Caco-2 (cell line): ENCODE measurements around the gene BRINP1. TPM values are rescaled to one million over a fixed set of nuclear protein-coding genes. Genes with fewer than 3 reads are reported as not detected.

ENCODE experiments used
- BruUV-seq: library from RNA; stranded (reverse); fragments of 400-500 nt; replicated peaks from 2 replicates; lab custom pipeline; 2021; lab: Mats Ljungman, UMichigan
- CTCF ChIA-PET: fragments of 300-600 bp; sonication (Branson Sonifier 250); formaldehyde crosslinking; loops from one replicate; lab custom pipeline; 2022; ENCODE audit warnings: antibody characterized with exemption; lab: Charles Lee
- POLR2A ChIA-PET: fragments of 300-600 bp; sonication (Branson Sonifier 250); formaldehyde crosslinking; loops from one replicate; lab custom pipeline; 2022; ENCODE audit warnings: antibody characterized with exemption; lab: Charles Lee
- DNase-seq, 2 experiments: peaks; one replicate each; pipeline versions ENCODE4 v3.0.0 to v3.0.0-alpha.2; 2020 to 2022
- H3K27me3 ChIP-seq: replicated peaks from 2 replicates; pipeline ENCODE4 v1.6.0; 2011; ENCODE audit warnings: low read length; ENCODE audit not compliant: control insufficient read depth, insufficient read depth
- H3K36me3 ChIP-seq: 2 replicates; pipeline ENCODE4 v1.5.1; 2011; ENCODE audit warnings: low read length; ENCODE audit not compliant: control insufficient read depth, insufficient read depth
- H3K4me1 ChIP-seq: fragments of 250-450 bp; sonication (Bioruptor Pico); 2 replicates; pipeline ENCODE4 v1.5.1; 2020; ENCODE audit warnings: mild to moderate bottlenecking
- H3K4me3 ChIP-seq: 2 replicates; pipeline ENCODE4 v1.5.1; 2011; ENCODE audit warnings: low read depth, mild to moderate bottlenecking, control low read depth, low read length
- H3K9me3 ChIP-seq: fragments of 250-450 bp; sonication (Bioruptor Pico); 2 replicates; pipeline ENCODE4 v1.5.1; 2020; ENCODE audit warnings: mild to moderate bottlenecking, moderate library complexity
- H3K27ac Mint-ChIP-seq: one replicate; pipeline ENCODE4 v1.8.0; 2022; ENCODE audit warnings: mixed read lengths; ENCODE audit not compliant: unreplicated experiment
- H3K27me3 Mint-ChIP-seq: one replicate; pipeline ENCODE4 v1.8.0; 2022; ENCODE audit warnings: mixed read lengths; ENCODE audit not compliant: insufficient read depth, unreplicated experiment
- H3K36me3 Mint-ChIP-seq: one replicate; pipeline ENCODE4 v1.8.0; 2022; ENCODE audit warnings: mild to moderate bottlenecking, mixed read lengths; ENCODE audit not compliant: insufficient read depth, unreplicated experiment
- H3K4me1 Mint-ChIP-seq: one replicate; pipeline ENCODE4 v1.8.0; 2022; ENCODE audit warnings: low read depth, mixed read lengths; ENCODE audit not compliant: unreplicated experiment
- H3K4me3 Mint-ChIP-seq: one replicate; pipeline ENCODE4 v1.8.0; 2022; ENCODE audit warnings: mild to moderate bottlenecking, moderate library complexity, mixed read lengths; ENCODE audit not compliant: unreplicated experiment
- H3K9me3 Mint-ChIP-seq: one replicate; pipeline ENCODE4 v1.8.0; 2022; ENCODE audit warnings: mixed read lengths; ENCODE audit not compliant: unreplicated experiment
- intact Hi-C: fragments of 100-400 bp; cut with micrococcal nuclease; formaldehyde crosslinking; loops from one replicate; pipeline ENCODE4 v1.10.0; 2022; ENCODE audit not compliant: unreplicated experiment
- total RNA-seq: library from RNA; stranded (reverse); gene quantifications from 2 replicates; pipeline ENCODE4 v1.2.3, GENCODE V29; 2022
- TF ChIP-seq, protein P1 (sequence below), 2 experiments: fragments of 200-600 bp in 1 of 2; IDR thresholded peaks; 1 replicate in 1 of 2; 2 replicates in 1 of 2; pipeline versions ENCODE4 v1.5.1 to v1.8.0; 2011 to 2022; ENCODE audit warnings: antibody characterized with exemption in 1 of 2, control low read depth in 1 of 2, inconsistent platforms in 1 of 2, low read depth in 1 of 2, low read length in 1 of 2, mild to moderate bottlenecking in 1 of 2, moderate library complexity in 1 of 2; ENCODE audit not compliant: insufficient read depth in 1 of 2, severe bottlenecking in 1 of 2, unreplicated experiment in 1 of 2

BRINP1 gene
- total RNA-seq, 1 experiment from 2014 or later = not detected

GRCh38 chr9:119154527-119154926 is 214.7 kb downstream of the BRINP1 start:
- TF ChIP-seq, protein P1, sequence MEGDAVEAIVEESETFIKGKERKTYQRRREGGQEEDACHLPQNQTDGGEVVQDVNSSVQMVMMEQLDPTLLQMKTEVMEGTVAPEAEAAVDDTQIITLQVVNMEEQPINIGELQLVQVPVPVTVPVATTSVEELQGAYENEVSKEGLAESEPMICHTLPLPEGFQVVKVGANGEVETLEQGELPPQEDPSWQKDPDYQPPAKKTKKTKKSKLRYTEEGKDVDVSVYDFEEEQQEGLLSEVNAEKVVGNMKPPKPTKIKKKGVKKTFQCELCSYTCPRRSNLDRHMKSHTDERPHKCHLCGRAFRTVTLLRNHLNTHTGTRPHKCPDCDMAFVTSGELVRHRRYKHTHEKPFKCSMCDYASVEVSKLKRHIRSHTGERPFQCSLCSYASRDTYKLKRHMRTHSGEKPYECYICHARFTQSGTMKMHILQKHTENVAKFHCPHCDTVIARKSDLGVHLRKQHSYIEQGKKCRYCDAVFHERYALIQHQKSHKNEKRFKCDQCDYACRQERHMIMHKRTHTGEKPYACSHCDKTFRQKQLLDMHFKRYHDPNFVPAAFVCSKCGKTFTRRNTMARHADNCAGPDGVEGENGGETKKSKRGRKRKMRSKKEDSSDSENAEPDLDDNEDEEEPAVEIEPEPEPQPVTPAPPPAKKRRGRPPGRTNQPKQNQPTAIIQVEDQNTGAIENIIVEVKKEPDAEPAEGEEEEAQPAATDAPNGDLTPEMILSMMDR (IDR thresholded peaks at IDR 0.05; ENCODE audit: insufficient read depth in 1 of 2, low read depth in 1 of 2, low read length in 1 of 2, severe bottlenecking in 1 of 2, unreplicated experiment in 1 of 2) = no peak
- POLR2A ChIA-PET = no interaction called here
- H3K27ac Mint-ChIP-seq = no peak overlapping the region

DNA sequence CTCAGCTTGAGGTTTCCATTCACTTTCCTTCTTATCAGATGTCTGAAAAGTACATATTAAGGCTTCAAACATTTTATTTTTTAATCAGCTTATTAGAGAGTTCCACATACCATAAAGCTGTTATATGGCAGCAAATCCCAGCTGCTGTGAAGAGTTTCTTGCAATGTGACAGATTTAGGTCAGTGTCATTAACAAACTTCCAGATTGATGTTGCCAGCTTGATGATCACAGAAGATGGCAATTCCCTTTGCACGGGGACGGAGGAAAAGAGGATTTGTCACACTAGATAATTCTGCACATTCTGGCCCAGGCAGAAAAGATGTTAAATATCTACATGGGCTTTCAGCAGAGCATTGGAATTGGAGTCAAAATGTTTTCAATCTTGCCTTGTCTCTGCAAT is 215.8 kb downstream of the BRINP1 start:
- H3K27me3 Mint-ChIP-seq = peaks cover 4% of the 10 kb centered on the region
- BruUV-seq = no TSS peak
- TF ChIP-seq, protein P1 (IDR thresholded peaks at IDR 0.05; ENCODE audit: insufficient read depth in 1 of 2, low read depth in 1 of 2, low read length in 1 of 2, severe bottlenecking in 1 of 2, unreplicated experiment in 1 of 2) = no peak
- H3K36me3 ChIP-seq = no peaks in the 10 kb centered on the region
- H3K4me1 ChIP-seq = no peaks in the 10 kb centered on the region
- no peak for DNase-seq
- H3K4me3 ChIP-seq = no peak overlapping the region
- ChIA-PET POLR2A (no interaction called here), CTCF (no interaction called here)
- H3K27me3 ChIP-seq = no peaks in the 10 kb centered on the region
- H3K9me3 ChIP-seq = no peaks in the 10 kb centered on the region
- H3K4me3 Mint-ChIP-seq = no peak overlapping the region
- no peaks in the 10 kb centered on the region for H3K4me1 Mint-ChIP-seq
- intact Hi-C loops = no loop called here
- H3K9me3 Mint-ChIP-seq = no peaks in the 10 kb centered on the region
- H3K36me3 Mint-ChIP-seq = no peaks in the 10 kb centered on the region
- no peak overlapping the region for H3K27ac Mint-ChIP-seq

More at GRCh38 chr9:119154527-119154926, 214.7 kb downstream of the BRINP1 start:
- Histone ChIP-seq H3K4me1 (no peaks in the 10 kb centered on the region), H3K36me3 (no peaks in the 10 kb centered on the region), H3K4me3 (no peak overlapping the region), H3K27me3 (no peaks in the 10 kb centered on the region), H3K9me3 (no peaks in the 10 kb centered on the region)
- no peaks in the 10 kb centered on the region for H3K4me1 Mint-ChIP-seq
- no peaks in the 10 kb centered on the region for H3K9me3 Mint-ChIP-seq
- BruUV-seq = no TSS peak
- H3K4me3 Mint-ChIP-seq = no peak overlapping the region
- intact Hi-C loops = no loop called here
- peaks cover 4% of the 10 kb centered on the region for H3K27me3 Mint-ChIP-seq
- CTCF ChIA-PET = no interaction called here
- H3K36me3 Mint-ChIP-seq = no peaks in the 10 kb centered on the region
- DNase-seq = no peak

DNA sequence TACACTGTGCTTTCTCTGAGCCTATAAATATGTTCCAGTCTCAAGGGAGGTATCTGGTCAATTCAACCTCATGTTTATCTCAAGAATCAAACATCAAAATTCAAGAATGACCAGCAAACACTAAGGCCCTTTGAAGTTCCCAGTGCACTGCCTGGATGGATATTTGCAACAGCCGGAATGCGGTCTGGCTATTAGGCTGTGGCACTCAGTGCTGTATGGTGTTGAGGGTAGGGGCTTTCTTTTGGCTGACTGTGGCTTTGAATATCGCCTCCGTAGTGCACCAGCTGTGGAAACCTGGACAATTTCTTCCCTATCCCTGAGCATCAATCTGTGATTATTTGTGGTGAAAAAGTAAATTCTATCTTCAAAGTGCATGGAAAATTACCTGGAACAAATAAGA is 220.4 kb downstream of the BRINP1 start:
- DNase-seq = no peak
- H3K4me1 Mint-ChIP-seq = no peaks in the 10 kb centered on the region
- H3K36me3 Mint-ChIP-seq = no peaks in the 10 kb centered on the region
- H3K36me3 ChIP-seq = no peaks in the 10 kb centered on the region
- no peak overlapping the region for H3K4me3 ChIP-seq
- peaks cover 2% of the 10 kb centered on the region for H3K27me3 Mint-ChIP-seq
- no peak overlapping the region for H3K27ac Mint-ChIP-seq
- no peaks in the 10 kb centered on the region for H3K9me3 Mint-ChIP-seq
- ChIA-PET POLR2A (no interaction called here), CTCF (no interaction called here)
- TF ChIP-seq, protein P1 (IDR thresholded peaks at IDR 0.05; ENCODE audit: insufficient read depth in 1 of 2, low read depth in 1 of 2, low read length in 1 of 2, severe bottlenecking in 1 of 2, unreplicated experiment in 1 of 2) = no peak
- H3K27me3 ChIP-seq = no peaks in the 10 kb centered on the region
- no TSS peak for BruUV-seq
- H3K9me3 ChIP-seq = no peaks in the 10 kb centered on the region
- H3K4me3 Mint-ChIP-seq = no peak overlapping the region
- H3K4me1 ChIP-seq = no peaks in the 10 kb centered on the region
- intact Hi-C loops = no loop called here
